Left forelimb (tissue), 1 donor: ENCODE measurements around the gene MATN3.
"Not testable (repeated sequence)": the region's sequence is repeated elsewhere in the genome, so short reads cannot be mapped to it uniquely, and the experiment has no call there.

Experiments
- DNase-seq: peaks from one replicate; pipeline ENCODE4 v3.0.0-alpha.2; 2018; ENCODE audit warnings: low spot score

Gene MATN3, protein sequence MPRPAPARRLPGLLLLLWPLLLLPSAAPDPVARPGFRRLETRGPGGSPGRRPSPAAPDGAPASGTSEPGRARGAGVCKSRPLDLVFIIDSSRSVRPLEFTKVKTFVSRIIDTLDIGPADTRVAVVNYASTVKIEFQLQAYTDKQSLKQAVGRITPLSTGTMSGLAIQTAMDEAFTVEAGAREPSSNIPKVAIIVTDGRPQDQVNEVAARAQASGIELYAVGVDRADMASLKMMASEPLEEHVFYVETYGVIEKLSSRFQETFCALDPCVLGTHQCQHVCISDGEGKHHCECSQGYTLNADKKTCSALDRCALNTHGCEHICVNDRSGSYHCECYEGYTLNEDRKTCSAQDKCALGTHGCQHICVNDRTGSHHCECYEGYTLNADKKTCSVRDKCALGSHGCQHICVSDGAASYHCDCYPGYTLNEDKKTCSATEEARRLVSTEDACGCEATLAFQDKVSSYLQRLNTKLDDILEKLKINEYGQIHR

DNA sequence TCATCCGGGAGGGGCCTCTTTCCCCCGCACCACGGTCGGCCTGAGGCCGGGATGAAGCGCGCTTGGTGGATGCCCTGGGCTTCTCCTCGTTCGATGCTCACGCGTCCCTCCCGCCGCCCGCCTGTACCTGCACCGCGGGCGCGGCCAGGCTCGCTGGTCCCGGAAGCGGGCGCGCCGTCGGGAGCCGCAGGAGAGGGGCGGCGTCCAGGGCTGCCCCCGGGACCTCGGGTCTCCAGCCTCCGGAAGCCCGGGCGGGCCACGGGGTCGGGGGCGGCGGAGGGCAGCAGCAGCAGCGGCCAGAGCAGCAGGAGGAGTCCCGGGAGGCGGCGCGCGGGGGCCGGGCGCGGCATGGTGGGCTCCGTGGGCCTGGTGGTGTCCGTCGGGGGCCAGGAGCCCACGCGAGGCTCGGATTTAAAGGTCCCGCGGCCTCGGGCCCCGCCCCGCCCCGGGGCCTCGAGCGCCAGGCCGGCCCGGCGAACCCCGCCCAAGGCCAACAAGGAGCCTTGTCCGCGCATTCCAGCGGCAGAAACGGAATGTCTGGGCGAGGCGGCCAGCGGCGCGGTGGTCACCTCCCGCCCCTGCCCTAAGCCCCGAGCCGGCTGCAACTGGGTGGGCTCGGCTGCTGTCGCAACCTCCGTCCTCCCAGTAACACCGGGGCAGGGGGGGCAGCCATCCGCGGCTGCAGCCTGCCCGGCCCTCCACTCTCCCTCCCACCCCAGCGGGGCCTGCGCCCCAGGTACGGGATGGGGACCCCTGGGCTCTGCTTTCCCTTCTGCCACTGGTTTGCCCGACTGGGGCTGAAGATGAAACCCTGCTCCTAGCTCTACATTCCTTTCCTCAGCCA lies at the start of gene MATN3:
TSS of gene MATN3 (minus strand) at position 387 of the 844 bp plus-strand sequence. CDS start at position 350, 37 bp downstream.
- DNase-seq = no peak

DNA sequence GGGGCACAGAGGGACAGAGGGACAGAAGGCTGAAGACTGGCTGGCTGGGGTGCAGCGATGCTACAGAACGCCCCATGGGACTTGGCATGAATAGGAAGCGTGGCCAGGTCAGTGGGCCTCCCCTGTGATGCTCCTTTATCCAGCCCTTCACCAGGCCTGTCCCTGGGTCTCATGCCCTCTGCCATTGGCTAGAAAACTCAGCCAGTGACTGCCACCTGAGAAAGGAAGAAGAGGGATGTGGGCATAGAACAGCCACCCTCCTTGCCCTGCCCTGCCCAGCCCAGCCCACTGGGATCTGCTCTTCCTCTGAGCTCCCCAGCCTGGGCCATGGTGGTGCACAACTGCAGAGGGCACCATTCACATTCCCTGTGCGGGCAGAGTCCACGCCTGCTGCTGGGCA lies 49.5 kb upstream of the MATN3 start:
- DNase-seq = no peak

DNA sequence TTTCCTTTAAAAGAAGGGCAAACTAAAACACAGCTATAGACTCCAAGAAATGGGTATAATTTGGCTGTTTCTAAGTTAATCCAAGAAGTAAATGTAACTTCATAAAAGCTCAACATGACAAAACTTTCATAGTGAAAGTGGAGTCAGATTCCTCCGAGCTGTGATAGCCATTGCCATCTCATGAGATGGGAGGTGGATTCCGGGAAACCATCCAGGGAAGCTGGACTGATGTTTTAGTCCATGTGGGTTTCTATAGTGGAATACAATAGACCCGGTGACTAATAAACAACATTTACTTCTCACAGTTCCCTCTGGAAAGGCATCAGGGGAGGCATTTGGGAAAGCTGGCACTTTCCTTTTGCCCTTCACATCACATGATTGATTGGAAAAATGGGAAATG lies 49.0 kb upstream of the MATN3 start:
- DNase-seq = no peak

DNA sequence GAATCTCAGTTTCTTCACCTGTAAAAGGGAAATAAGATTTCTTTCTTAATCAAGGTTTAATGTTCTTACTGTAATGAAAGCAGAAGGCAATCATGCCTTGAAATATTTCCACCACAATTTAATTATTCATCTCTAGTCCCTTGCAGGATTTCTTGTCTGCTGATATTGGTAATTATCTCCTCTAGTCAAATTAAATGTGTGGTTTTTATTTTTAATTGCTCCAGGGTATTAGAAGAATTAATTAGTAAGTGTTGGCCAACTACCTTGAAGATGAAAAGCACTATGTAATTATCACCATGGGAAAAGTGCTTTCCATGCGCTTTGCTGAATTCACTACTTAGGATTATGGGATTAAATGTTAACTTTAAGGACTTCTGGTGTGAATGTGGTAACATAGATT lies 47.6 kb upstream of the MATN3 start:
- no peak for DNase-seq

DNA sequence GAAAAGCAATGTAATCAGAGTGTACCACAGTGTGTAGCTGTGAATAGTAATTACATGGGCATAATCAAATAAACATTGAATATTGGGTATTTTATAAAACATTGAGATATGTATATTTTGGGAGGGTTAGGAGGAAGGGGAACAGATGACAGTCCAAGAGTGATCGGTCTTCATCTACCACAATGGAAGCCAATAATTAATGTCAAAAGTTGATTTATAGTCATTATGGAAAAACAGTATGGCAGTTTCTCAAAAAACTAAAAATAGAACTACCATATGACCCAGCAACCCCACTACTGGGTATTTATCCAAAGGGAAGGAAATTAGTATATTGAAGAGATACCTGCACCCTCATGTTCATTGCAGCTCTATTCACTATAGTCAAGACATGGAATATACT lies 44.8 kb upstream of the MATN3 start:
- no peak for DNase-seq

DNA sequence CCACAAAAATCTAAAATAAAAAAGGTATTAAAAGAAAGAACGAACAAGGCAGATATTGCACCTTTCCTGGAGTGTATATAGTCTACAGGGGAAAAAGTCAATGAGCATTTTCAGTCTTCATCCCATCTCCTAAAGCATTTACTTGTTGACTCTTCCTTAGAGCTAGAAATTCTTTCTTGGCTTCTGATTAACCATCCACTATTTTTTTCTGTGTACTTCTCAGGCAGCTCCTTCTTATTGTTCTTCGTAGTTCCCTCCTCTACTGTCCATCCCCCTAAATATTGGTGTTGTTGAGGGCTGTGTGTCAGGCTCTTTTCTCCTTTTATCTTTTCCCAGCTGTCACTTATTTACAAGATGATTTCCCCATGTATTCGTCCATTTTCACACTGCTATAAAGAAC lies 42.5 kb upstream of the MATN3 start:
- no peak for DNase-seq

DNA sequence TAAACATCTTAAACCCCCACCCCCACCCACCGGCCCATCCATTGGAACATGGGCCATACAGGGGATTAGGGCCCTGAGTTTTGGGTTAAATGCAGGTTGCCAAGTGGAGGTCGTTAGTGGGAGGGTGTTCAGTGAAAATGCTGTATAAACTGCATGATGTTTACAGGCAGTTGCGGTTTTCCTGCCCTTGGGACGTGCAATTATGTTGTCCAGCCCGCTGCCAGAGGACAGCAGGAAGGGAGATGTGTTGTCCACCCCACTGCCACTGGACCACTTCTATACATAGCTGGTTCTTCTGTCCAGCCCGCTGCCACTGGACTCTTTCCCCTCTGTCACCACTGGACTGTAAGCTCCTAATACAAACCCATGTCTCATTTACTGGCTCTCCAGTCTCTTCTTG lies 41.7 kb upstream of the MATN3 start:
- DNase-seq = no peak

DNA sequence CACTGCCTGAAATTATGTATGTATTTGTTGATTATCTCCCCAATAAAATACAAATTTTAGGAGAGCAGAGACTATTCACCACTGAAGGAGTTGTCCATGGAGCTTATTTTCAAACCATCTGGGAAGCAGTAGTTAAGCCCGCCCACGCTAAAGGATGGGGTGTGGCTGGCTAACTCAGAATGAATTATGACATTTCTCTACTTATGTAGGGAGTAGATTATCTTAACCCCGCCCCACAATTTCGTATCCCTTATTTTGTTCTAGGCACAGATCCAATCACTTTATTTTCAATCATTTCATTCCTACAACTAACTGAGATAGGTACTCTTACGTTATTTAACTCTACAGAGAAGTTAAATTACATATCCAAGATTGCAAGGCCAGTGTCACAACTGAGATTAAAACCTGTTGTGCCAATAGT lies 40.4 kb upstream of the MATN3 start:
- no peak for DNase-seq

DNA sequence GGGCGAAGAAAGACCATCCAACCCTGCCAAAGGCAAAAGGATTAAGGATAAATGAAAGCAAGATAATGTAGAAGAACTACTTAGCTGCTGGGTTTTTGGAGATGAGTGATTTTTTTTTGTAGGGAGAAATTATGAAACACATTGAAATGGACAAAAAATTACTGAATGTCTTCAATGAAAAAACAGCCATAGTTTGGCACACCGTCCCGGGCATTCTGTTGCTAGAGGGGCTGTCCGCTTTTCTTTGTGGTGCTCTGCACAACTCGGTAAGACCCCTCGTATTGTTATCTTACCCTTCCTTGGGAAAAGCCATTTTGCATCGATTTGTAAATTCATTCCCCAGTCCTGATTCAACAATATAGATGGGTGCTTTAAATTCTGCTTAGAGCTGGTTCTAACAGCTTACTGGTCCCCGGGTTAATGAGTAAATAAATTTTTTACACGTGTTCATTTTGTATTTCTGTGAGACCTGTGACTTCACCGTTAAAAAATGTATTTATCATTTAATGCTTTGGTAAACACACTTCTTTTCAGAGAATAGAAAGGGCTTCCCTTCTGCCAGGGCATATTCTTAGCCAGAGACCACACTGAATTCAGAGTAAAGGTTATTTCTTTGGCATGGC lies 39.9 kb upstream of the MATN3 start:
- no peak for DNase-seq

DNA sequence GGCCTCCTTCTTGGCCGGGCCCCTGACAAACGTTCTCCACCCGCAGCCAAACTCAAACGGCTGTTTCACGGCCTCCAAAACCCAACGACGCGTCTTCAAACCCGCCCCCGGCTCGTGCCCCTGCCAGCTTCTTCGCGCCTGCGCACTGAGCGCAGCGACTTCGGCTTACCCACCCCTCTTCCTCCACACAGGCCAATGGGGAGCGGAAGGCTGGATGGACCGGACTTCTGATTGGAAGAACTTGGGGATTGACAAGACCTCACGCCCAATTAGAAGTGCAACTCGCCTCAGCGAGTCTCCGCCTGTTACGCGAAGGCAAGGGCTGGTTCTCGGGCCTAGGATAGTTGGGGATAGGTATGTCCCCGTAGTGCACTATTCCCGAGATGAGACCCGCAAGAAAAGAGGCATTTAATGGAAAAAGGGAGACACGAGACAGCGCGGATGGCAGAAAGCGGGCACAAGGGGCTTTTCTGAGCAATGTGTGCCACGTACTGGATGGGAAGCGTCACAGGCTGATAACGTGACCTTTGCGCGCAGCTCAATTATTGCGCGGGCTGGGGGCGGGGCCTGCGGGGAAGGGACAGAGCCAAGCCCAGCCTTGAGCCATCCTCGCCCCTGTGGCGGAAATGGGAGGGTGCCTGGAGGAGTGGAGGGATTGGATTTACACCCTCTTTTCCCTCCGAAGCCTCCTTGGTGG lies 39.2 kb upstream of the MATN3 start, which contains the start of gene LAPTM4A:
TSS of gene LAPTM4A (minus strand) at position 97 of the 697 bp plus-strand sequence. CDS start 108 bp downstream, outside the sequence.
- DNase-seq = peak; percentile 99

DNA sequence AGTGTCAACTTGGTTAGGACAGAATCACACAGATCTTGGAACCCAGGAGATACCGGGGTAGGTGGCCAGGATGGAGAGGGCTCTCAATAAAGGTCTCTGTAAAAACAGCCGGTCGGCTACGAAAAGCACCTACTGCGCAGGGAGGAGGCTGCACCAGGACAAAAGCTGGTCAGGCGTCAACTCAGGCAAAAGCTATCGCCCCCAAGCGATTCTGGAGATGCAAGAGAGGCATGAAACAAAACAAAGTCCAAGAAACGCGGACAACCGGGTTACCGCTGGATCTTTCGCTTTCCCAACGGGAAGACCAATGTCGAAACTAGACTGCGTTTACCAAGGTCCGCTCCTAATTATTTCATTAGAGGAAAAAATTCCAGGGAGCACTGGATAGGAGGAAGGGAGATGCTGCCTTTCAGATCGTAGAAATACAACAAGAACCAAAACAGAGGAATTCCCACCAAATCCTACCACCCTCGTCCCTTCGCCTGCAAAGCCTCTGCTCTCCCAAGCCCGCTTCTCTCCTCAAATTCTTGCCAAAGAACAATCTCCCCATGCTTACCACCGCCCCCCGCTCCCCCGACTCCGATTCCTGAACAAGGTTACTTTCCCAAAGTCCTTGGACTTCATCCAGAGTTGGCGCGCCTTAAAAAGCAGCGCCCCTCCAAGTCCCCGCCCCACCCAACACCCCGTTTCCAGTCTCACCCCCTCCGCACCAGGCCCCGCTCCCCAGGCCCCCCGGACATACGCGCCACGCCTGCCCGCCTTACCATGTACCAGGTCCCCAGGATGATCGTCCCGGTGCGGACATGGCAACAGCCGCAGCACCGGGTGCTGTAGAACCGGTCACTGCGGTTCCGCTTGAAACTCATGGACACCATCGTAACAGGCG lies 38.4 kb upstream of the MATN3 start:
- DNase-seq = no peak

DNA sequence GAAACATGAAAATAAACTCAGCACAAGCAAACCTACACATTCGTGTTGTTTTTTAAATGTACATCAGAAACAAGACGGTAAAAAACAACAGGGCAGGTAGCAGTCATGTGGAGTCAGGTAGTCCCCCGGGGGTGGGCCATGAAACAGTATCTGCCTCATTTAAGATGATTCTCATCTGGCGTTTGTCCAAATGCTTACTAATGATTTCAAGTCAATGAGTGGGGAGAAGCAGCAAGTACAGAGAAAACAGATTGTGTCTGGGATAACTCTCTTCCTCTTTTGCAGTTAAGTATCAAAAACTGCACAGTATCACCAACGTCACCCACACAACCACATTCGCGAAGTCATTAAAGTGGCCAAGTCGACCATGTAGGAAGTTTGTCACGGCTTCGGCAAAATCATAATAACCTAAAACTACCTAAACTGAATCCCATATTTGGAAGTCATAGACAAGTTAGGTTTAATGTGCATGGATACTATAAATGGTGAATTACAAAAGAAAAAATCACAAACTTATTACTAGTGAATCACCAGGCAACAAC lies 37.7 kb upstream of the MATN3 start:
- DNase-seq = no peak

DNA sequence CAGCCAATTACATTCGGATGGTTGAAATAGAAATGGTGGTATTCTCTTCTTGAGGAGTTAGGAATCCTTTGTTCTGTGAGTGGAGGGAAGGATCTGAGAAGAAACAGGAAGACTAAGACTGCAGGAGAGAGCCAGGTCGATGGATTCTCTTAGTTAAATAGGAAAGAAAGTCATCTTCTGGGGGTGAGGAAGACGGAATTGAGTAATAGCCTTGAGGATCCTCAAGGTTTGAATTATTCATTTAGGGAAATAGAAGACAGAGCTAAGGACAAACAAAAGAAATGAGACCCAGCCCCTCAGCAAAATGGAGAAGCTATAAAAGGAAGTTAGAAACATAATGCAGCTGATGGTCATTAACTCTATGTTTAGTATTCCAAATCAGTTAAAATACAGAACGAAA lies 37.2 kb upstream of the MATN3 start:
- DNase-seq = no peak

DNA sequence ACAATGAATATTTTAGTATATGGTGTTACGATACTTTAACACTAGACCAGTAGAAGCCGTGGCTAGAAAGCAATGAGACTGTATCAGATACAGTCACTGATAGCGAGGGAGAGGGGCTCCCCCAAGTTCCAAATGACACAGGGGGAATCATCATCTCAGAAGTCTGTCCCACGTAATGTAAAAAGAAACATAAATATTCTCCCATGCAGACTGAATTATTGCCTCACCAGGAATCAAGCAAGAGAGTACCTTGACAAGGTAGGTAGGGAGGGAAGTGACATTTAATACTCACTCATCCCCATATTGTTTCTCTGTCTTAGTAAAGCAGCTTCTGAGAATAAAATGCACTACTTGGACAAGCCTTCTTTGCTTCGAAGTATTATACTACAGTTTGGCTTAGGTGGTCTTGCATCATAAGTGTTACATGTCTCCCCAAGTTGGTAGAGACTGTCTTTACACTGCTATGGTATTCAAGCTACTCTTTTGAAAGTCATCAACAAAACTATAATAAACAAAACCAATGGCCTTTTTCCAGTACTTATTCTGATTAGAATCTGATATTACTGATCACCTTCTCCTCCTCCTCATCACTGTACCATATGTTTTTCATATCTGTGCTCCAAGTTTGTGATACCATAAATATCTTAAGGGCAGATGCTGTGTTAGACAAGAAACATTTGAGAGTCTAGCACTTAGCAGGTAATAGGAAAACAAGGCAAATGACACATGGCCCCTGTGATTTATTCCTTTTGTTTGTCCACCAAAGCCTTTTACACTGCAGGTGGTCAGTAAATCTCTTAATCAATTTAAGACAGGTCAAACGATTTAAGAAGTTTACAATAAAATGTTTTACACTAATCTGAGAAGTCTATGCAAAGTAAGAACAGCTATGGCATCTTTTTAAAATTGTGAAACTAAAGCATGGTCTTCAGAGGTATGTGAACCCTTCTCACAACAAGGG lies 36.3 kb upstream of the MATN3 start:
- DNase-seq = no peak

DNA sequence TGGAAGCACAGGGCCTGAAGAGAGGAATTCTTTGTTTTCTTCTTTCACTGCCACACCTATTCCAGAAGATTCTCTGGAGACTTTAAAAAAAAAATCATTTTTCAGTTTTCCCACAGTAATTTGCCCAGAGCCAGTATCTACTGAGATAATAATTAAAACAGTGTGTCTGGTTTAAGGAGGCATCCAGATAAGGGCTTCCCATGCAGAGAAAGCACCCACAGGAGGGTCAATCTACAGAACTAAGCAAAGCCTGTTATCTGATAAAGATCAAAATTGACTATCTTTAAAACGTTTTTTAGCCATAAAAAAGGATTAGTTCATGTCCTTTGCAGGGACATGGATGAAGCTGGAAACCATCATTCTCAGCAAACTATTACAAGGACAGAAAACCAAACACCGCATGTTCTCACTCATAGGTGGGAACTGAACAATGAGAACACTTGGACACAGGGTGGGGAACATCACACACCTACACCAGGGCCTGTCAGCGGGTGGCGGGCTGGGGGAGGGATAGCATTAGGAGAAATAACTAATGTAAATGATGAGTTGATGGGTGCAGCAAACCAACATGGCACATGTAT lies 33.3 kb upstream of the MATN3 start:
- DNase-seq = not testable (repeated sequence)

DNA sequence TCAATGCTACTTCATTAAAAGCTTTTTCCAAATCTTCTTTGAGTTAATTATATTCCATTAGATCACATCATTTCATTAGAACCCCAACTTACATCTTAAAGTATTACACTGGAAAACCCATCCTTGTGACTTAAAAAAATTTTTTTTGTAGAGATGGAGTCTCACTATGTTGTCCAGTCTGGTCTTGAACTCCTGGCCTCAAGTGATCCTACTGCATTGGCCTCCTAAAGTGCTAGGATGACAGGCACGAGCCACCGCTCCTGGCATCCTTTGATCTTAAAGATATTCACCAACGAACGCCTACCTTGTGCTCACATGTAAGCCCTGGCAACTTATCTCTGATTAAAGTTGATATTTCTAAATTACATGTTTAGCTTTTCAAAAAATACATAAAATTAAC lies 32.3 kb upstream of the MATN3 start:
- DNase-seq = no peak

DNA sequence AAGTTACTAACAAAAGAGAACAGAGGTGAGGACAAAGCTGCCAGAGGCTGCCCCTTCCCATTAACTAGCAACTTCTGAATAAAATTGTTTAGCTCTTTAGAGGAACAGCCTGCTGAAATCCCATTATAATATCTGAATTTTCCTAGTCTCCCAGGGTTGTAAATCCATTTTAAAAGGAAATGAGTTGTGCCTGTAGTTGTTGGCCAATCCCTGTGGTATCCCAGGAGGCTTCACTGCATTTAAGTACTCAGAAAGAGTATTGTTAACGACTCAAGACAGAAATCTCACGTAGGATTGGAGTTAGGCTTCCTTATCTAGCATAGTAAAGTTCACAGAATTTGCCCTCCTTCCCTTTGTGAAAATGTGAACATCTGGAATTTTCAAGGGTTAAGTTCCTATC lies 30.1 kb upstream of the MATN3 start:
- no peak for DNase-seq

DNA sequence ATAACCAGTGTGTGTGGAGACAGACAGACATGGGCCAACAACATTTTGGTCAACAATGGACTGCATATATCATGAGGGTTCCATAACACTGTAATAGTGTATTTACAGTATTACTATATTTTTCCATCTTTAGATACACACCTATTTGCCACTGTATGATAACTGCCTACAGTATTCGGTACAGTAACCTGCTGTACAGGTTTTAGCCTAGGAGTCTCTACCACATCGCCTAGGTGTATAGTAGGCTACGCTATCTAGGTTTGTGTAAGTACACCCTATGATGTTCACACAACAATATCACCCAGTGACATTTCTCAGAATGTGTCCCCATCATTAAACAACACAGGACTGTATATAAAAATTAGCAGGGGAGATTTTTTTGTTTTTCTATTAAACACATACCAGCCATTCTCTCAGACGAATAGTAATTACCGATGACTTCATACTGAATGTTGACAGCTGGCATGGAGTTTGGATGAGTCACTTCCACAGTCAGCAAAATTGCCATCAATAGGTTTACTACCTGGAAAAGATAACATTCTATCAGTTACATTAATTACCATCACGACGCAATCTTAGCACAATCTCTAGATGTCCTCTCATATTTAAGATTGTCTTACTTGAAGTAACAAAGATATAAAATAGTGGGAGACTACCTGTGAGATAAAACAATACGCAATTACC lies 28.2 kb upstream of the MATN3 start:
- no peak for DNase-seq
